B cell (primary cell): ENCODE measurements around the gene ZNF598.

Source experiments
- EZH2 ChIP-seq: IDR thresholded peaks from 2 replicates; pipeline ENCODE4 v1.6.1; 2012; ENCODE audit warnings: borderline replicate concordance, low read depth, mild to moderate bottlenecking, moderate library complexity, low read length; ENCODE audit not compliant: insufficient read depth, poor library complexity, severe bottlenecking
- TF ChIP-seq, protein P1 (sequence below): fragments of 200-600 bp; IDR thresholded peaks from one replicate; pipeline ENCODE4 v1.8.0; 2022; ENCODE audit warnings: antibody characterized with exemption, mild to moderate bottlenecking

DNA sequence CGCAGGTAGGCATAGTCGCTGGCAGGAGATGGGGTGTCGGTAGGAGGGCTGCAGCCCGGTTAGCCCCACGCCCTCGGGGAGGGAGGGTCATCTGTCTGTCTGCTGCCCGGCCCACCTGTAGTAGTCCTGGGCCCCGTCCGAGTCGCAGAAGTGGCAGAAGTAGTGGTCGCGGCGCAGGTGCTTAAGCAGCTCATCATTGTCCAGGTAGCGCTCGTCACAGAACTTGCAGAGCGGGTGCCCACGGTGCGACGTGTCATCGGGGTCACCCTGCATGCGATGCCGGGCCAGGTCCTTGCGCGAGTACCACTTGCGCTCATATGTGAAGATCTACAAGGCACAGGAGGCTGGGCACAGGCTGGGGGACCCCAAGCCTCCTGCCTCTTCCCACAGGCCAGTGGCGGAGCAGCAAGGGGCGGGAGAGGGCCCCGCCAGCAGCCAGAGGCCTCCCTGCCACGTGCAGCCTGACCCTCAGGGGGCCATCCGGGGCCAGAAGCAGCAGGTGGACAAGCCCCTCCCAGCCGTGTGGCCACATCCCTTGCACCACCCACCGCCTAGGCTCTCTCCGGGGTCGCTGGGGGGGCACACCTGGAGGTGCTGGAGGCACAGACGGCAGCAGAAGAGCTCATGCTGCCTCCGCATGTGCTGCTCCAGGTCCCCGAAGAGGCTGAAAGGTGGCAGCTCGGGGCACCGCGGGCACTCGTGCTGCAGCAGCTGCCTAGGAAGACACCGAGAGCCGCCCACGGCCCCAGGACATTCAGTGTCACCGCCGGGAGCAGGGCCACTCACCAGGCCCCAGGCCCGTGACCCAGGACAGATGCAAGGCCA, 7.0 kb downstream of the ZNF598 start:
- TF ChIP-seq, protein P1, sequence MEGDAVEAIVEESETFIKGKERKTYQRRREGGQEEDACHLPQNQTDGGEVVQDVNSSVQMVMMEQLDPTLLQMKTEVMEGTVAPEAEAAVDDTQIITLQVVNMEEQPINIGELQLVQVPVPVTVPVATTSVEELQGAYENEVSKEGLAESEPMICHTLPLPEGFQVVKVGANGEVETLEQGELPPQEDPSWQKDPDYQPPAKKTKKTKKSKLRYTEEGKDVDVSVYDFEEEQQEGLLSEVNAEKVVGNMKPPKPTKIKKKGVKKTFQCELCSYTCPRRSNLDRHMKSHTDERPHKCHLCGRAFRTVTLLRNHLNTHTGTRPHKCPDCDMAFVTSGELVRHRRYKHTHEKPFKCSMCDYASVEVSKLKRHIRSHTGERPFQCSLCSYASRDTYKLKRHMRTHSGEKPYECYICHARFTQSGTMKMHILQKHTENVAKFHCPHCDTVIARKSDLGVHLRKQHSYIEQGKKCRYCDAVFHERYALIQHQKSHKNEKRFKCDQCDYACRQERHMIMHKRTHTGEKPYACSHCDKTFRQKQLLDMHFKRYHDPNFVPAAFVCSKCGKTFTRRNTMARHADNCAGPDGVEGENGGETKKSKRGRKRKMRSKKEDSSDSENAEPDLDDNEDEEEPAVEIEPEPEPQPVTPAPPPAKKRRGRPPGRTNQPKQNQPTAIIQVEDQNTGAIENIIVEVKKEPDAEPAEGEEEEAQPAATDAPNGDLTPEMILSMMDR = no peak
- TF ChIP-seq EZH2 = no peak
